Right lobe of liver (tissue), 6 donors: ENCODE data around the gene SLAIN2. TPM values are rescaled to one million over a fixed set of nuclear protein-coding genes. Genes with fewer than 3 reads are reported as not detected.

Experiments
- ATAC-seq, 4 donors: fragments of 200-7000 bp; cut with Tn5 transposase; one replicate each; pipeline ENCODE4 v1.9.1; 2020; ENCODE audit warnings: mild to moderate bottlenecking in 4 of 4, moderate library complexity in 4 of 4
- DNase-seq, 3 donors: peaks; one replicate each; pipeline ENCODE4 v3.0.0-alpha.2; 2020
- H3K27ac ChIP-seq, 3 donors: fragments of 200-600 bp; one replicate each; pipeline ENCODE4 v1.8.0; 2022
- H3K27me3 ChIP-seq, 2 donors: fragments of 200-600 bp; one replicate each; pipeline ENCODE4 v1.8.0; 2022
- H3K36me3 ChIP-seq, 4 donors: fragments of 200-600 bp; sonication (generic) in 1 of 4; one replicate each; pipeline versions ENCODE4 v1.5.1 to v1.8.0; 2017 to 2022; ENCODE audit warnings: control low read depth in 1 of 4
- H3K4me1 ChIP-seq, 4 donors: fragments of 200-600 bp; sonication (generic) in 1 of 4; one replicate each; pipeline versions ENCODE4 v1.5.1 to v1.8.0; 2017 to 2022; ENCODE audit warnings: control low read depth in 1 of 4
- H3K4me3 ChIP-seq, 3 donors: fragments of 200-600 bp; one replicate each; pipeline ENCODE4 v1.8.0; 2022
- H3K9me3 ChIP-seq, 4 donors: fragments of 200-600 bp; sonication (generic) in 1 of 4; one replicate each; pipeline versions ENCODE4 v1.5.1 to v1.8.0; 2017 to 2022; ENCODE audit warnings: control low read depth in 1 of 4
- CTCF ChIP-seq, 4 donors: fragments of 200-600 bp in 3 of 4; fragments of 450-650 bp in 1 of 4; IDR thresholded peaks; one replicate each; pipeline versions ENCODE4 v1.5.1 to v1.8.0; 2016 to 2022; ENCODE audit warnings: antibody characterized with exemption in 4 of 4, mild to moderate bottlenecking in 2 of 4
- POLR2A ChIP-seq: fragments of 450-650 bp; IDR thresholded peaks from one replicate; pipeline ENCODE4 v1.6.1; 2017; ENCODE audit warnings: antibody characterized with exemption, mild to moderate bottlenecking
- WGBS: methylation state at CpG from one replicate; pipeline ENCODE4 v1.1.6; 2018; ENCODE audit warnings: low coverage, low lambda C conversion rate; ENCODE audit not compliant: insufficient coverage; ENCODE audit errors: missing lambda C conversion rate; 5-methylcytosine and 5-hydroxymethylcytosine counted together
- intact Hi-C, 2 donors: fragments of 100-400 bp; cut with DNase I; formaldehyde crosslinking; loops; one replicate each; pipeline versions ENCODE4 v1.11.2 to v1.14.1; 2022
- total RNA-seq, 6 experiments: library from RNA; depleted of rRNA in 2 of 6; stranded (reverse); fragments of >200 nt in 2 of 6; fragmentation: NEBNext Ultra II Directional in 3 of 6; extraction: Animal tissue kit (Norgen Biotek cat#: 25700) in 3 of 6; gene quantifications; one replicate each; pipeline versions ENCODE4 v1.1.0 to v1.2.4, GENCODE V29; 2016 to 2023
- donor health status: DM: no; HTN: yes; CAD: no.
- donor health status: DM: no; HTN: no; CAD: no.
- donor health status: DM: no; HTN: no; CAD: no.
- donor health status: DM: no; HTN: yes; CAD: no.
- donor health status: DM: no; HTN: yes; CAD: no.

Gene SLAIN2
- total RNA-seq, 6 experiments from 2014 or later: 36.4 to 80.6 (median 45.1) TPM

- H3K27ac ChIP-seq: no peak overlapping the region
- no peaks in the 10 kb centered on the region for H3K27me3 ChIP-seq
- TF ChIP-seq CTCF (IDR thresholded peaks at IDR 0.05): no peak
- H3K9me3 ChIP-seq: no peaks in the 10 kb centered on the region
- H3K36me3 ChIP-seq: no peaks in the 10 kb centered on the region
- ATAC-seq: no peak
- H3K4me1 ChIP-seq: peaks cover 0 to 3% (median 0%) of the 10 kb centered on the region in 4 donors
- no peak for DNase-seq
- no peak overlapping the region for H3K4me3 ChIP-seq
- intact Hi-C loops: no loop called here
- 90% methylated on average over 1 of the region's 1 CpG for WGBS
Measured at GRCh38 chr4:48429709-48430474, 88.6 kb downstream of the SLAIN2 start.

- ATAC-seq (peak in 1 of 4 donors; percentile 18), DNase-seq (no peak)
- H3K27ac ChIP-seq: no peak overlapping the region
- intact Hi-C loops: no loop called here
- WGBS: 58% methylated on average over 2 of the region's 2 CpGs
- no peaks in the 10 kb centered on the region for H3K27me3 ChIP-seq
- peaks cover 0 to 3% (median 0%) of the 10 kb centered on the region in 4 donors for H3K4me1 ChIP-seq
- no peak overlapping the region for H3K4me3 ChIP-seq
- TF ChIP-seq POLR2A (no peak), CTCF (IDR thresholded peaks at IDR 0.05) (no peak)
- H3K36me3 ChIP-seq: no peaks in the 10 kb centered on the region
- H3K9me3 ChIP-seq: no peaks in the 10 kb centered on the region
Measured at GRCh38 chr4:48431401-48431800, 90.1 kb downstream of the SLAIN2 start.

- WGBS: 27% methylated on average over 4 of the region's 4 CpGs
- peak; percentile 71 to 90 (median 78) for ATAC-seq
- intact Hi-C loops: no loop called here
Measured at GRCh38 chr4:48432017-48432416, 90.7 kb downstream of the SLAIN2 start.

GRCh38 chr4:48436318-48436717 lies 95.0 kb downstream of the SLAIN2 start:
- no peak for ATAC-seq

More at GRCh38 chr4:48432017-48432416, 90.7 kb downstream of the SLAIN2 start:
- no peaks in the 10 kb centered on the region for H3K9me3 ChIP-seq
- H3K36me3 ChIP-seq: no peaks in the 10 kb centered on the region
- H3K27ac ChIP-seq: no peak overlapping the region
- no peak overlapping the region for H3K4me3 ChIP-seq
- no peak for DNase-seq
- peaks cover 0 to 3% (median 0%) of the 10 kb centered on the region in 4 donors for H3K4me1 ChIP-seq
- TF ChIP-seq POLR2A (no peak), CTCF (IDR thresholded peaks at IDR 0.05) (no peak)
- H3K27me3 ChIP-seq: no peaks in the 10 kb centered on the region

More at GRCh38 chr4:48436318-48436717, 95.0 kb downstream of the SLAIN2 start:
- Histone ChIP-seq H3K36me3 (no peaks in the 10 kb centered on the region), H3K27ac (no peak overlapping the region), H3K4me1 (peaks cover 0 to 3% (median 0%) of the 10 kb centered on the region in 4 donors), H3K9me3 (no peaks in the 10 kb centered on the region), H3K4me3 (no peak overlapping the region), H3K27me3 (no peaks in the 10 kb centered on the region)
- 90% methylated on average over 1 of the region's 1 CpG for WGBS
- DNase-seq: no peak
- intact Hi-C loops: no loop called here
- TF ChIP-seq CTCF (IDR thresholded peaks at IDR 0.05) (no peak), POLR2A (no peak)
